WTC11 (cell line): ENCODE data around the gene XRCC4.

Experiments
- ARID4B ChIP-seq: sonication (generic); formaldehyde crosslinking; IDR thresholded peaks from 2 replicates; pipeline ENCODE4 v1.8.0; 2023; ENCODE audit warnings: missing genetic modification reagents, mild to moderate bottlenecking, borderline replicate concordance
- CTCF ChIP-seq: fragments of 200-600 bp; IDR thresholded peaks from 2 replicates; pipeline ENCODE4 v1.8.0; 2022; ENCODE audit warnings: antibody characterized with exemption
- ERG ChIP-seq: fragments of 250-450 bp; sonication (Bioruptor Pico); IDR thresholded peaks from 2 replicates; pipeline ENCODE4 v1.8.0; 2021; ENCODE audit warnings: mild to moderate bottlenecking
- ETV6 ChIP-seq: sonication (generic); formaldehyde crosslinking; IDR thresholded peaks from 2 replicates; pipeline ENCODE4 v1.8.1; 2022; ENCODE audit warnings: mild to moderate bottlenecking, missing genetic modification reagents
- MAX ChIP-seq: sonication (generic); formaldehyde crosslinking; IDR thresholded peaks from 2 replicates; pipeline ENCODE4 v1.8.0; 2022; ENCODE audit warnings: mild to moderate bottlenecking, missing genetic modification reagents
- SMAD4 ChIP-seq: sonication (generic); formaldehyde crosslinking; IDR thresholded peaks from 2 replicates; pipeline ENCODE4 v1.8.0; 2022; ENCODE audit warnings: mild to moderate bottlenecking, missing genetic modification reagents
- USF1 ChIP-seq: sonication (generic); formaldehyde crosslinking; IDR thresholded peaks from 2 replicates; pipeline ENCODE4 v1.8.0; 2022; ENCODE audit warnings: mild to moderate bottlenecking, missing genetic modification reagents
- ZNF512 ChIP-seq: sonication (generic); formaldehyde crosslinking; IDR thresholded peaks from 2 replicates; pipeline ENCODE4 v1.8.1; 2022; ENCODE audit warnings: missing genetic modification reagents, borderline replicate concordance

GRCh38 chr5:83146441-83146840, 69.1 kb downstream of the XRCC4 start:
- TF ChIP-seq ERG (CRISPR knock-in tag) (no peak), SMAD4 (CRISPR knock-in tag) (no peak), MAX (no peak), ZNF512 (no peak), CTCF (no peak), ETV6 (no peak), ARID4B (CRISPR knock-in tag) (no peak), USF1 (CRISPR knock-in tag) (no peak)
